Right hindlimb (tissue), 1 donor: Measurements from ENCODE around the gene CDHR2.
"Not testable (repeated sequence)": the region's sequence is repeated elsewhere in the genome, so short reads cannot be mapped to it uniquely, and the experiment has no call there.

Experiments used
- DNase-seq: peaks from one replicate; pipeline ENCODE4 v3.0.0-alpha.2; 2018

Gene CDHR2

DNA sequence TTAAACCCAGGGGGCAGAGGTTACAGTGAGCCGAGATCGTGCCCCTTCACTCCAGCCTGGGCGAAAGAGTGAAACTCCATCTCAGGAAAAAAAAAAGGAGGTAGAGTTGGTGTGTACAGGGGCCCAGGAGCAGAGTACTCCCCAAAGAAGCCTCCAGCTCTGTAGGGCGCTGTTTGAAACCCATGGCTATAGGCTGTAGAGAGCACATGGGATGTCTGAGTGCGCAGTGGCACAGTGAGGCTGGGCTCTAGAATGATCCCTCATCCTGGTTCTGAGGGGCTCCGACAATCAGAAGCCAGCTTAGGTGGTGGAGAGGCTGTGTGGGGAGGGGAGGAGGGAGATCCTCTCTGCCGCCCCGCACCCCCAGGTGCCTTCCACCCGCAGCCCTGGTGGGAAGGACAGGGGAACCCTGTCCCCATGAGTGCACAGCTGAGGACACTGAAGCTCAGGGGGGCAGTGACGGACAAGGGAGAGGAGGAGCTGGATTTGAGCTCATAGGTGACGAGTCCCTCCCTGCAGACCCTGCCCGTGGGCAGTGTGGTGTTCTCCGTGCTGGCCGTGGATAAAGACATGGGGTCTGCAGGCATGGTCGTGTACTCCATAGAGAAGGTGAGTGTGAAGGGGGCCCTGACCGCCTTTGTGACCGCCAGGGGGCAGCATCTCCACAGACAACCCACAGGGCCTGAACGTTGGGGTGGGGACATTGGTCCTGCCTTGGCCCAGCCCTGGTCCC, 24.6 kb downstream of the CDHR2 start:
- peak; percentile 45 for DNase-seq

DNA sequence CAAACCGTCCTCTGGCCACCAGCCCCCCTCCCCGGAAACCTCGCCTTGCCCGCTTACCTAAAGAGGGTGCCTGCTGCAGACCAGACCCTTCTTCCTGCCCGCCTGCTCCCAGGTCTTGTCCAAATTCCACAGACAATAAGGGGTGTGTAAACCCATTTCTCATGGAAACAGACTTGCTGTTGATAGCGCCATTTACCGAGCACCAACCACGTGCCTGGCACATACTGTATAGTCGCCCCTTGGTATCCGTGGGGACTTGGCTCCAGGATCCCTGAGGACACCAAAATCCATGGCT, 25.1 kb downstream of the CDHR2 start:
- DNase-seq = no peak

DNA sequence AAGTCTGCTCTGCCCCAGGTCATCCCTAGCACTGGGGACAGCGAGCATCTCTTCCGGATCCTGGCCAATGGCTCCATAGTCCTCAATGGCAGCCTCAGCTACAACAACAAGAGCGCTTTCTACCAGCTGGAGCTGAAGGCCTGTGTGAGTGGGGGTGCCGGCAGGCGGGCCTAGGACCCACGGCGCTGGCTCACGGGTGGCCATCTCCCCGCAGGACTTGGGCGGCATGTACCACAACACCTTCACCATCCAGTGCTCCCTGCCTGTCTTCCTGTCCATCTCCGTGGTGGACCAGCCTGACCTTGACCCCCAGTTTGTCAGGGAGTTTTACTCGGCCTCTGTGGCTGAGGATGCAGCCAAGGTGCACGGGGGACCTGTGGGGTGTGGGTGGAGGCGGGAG, 25.9 kb downstream of the CDHR2 start:
- no peak for DNase-seq

DNA sequence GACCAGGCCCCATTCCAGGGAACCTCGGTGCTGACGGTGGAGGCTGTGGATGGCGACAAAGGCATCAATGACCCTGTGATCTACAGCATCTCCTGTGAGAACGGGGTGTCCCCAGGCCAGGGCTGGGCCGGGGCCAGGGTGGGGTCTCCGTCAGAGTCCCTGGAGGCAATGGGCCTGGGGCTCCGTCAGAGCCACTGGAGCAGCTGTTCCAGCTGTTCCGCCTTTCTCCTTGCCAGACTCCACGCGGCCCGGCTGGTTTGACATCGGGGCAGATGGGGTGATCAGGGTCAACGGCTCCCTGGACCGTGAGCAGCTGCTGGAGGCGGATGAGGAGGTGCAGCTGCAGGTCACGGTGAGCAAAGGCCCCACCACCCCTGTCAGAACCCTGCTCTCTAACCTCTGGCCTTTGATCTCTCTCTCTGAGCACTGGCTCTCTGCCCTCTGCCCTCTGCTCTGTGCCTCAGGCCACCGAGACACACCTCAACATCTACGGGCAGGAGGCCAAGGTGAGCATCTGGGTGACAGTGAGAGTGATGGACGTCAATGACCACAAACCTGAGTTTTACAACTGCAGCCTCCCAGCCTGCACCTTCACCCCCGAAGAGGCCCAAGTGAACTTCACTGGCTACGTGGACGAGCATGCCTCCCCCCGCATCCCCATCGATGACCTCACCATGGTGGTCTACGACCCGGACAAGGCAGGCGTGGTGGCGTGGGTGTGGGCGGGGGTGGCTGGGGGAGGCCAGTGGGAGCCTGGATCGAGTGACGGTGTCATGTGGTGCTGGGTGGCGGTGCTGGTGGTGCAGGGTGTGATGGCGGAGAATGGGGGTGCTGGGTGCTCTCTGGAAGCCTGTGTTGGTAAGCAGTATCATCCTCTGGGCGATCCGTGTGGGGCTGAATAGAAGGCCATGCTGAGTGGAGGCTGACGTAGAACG, 26.6 kb downstream of the CDHR2 start:
- no peak for DNase-seq

DNA sequence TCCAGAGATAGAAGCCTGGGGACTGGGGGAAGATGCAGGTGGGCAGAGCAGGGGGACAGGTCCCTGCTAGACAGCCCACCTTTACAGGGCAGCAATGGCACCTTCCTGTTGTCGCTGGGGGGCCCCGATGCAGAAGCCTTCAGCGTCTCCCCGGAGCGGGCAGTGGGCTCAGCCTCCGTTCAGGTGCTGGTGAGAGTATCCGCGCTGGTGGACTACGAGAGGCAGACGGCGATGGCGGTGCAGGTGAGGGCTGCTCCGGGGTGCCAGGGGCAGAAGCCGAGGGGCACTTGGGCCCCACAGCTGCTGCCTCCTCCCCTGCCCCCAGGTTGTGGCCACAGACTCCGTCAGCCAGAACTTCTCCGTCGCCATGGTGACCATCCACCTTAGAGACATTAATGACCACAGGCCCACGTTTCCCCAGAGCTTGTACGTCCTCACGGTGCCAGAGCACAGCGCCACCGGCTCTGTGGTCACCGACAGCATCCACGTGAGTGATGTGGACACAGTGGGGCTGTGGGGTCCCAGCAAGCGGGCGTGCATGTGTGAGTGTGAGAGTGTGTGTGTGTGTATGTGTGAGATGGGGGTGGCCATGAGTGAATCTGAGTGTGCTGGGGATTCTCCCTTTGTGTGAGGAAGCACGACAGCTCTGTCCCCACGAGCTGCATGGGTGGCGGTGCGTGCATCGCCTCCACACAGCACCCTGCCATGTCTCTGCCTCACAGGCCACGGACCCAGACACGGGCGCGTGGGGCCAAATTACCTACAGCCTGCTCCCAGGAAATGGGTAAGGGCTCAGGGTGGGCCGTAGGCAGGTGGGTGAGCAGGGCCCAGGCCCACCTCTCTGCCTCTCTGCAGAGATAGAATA, 28.4 kb downstream of the CDHR2 start:
- no peak for DNase-seq

DNA sequence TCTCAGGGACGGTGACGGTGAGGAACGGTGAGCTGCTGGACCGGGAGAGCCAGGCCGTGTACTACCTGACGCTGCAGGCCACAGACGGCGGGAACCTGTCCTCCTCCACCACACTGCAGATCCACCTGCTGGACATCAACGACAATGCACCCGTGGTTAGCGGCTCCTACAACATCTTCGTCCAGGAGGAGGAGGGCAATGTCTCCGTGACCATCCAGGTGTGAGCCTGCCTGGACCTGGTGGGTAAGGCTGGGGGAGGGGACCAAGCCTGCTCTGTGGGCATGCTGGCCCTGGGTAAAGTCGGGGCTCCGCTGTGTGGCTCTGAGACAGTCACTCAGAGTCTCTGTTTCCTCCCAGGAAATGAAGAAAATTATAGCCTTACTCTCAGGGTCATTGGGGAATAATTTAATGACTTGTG, 29.3 kb downstream of the CDHR2 start:
- DNase-seq = no peak

DNA sequence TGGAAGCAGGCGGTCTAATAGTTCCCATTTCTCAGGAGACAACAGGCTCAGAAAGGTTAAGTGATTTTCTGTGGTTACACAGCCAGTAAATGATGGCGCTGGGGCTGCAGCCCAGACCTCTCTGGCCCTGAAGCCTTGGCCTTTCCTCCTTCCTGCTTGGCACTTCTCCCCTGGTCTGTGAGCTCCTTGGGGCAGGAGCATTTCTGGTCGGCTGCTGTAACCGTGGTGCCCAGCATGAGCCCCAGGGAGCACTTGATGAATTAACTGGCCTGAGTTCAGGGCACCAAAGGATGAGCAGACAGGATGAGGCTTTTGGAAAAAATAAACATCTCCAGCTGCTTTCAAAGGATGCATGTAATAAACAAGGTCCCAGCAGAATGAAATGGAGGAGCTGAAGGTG, 30.2 kb downstream of the CDHR2 start:
- no peak for DNase-seq

DNA sequence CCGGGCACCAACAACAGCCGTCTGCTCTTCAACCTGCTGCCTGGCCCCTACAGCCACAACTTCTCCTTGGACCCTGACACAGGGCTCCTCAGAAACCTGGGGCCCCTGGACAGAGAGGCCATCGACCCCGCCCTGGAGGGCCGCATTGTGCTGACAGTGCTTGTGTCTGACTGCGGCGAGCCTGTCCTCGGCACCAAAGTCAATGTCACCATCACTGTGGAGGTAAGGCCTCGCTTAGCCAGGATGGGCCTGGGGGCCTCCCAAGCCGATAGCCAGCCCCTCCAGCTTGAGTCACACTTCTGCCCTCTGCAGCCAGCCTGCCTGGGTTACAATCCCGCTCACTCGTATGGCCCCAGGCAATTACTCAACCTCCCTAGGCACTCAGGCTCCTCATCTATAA, 32.2 kb downstream of the CDHR2 start:
- no peak for DNase-seq

DNA sequence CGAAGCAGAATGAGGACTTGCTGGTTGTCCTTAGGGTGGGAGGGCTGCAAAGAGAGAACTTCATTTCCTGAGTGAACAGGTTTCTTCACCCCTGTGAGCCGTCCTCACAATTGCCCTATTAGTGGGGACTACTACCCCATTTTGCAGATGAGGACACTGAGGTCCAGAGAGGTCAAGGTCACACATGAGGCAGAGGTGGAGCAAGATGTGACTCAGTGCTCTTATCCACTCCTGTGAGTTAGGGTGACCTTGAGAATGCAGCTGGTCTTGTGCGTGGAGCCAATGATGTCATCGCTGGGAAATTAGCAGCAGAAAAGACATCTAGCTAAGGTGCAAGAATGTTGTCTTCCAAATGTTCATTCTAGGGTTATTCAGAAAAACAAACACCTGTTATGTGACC, 33.9 kb downstream of the CDHR2 start:
- DNase-seq = no peak

DNA sequence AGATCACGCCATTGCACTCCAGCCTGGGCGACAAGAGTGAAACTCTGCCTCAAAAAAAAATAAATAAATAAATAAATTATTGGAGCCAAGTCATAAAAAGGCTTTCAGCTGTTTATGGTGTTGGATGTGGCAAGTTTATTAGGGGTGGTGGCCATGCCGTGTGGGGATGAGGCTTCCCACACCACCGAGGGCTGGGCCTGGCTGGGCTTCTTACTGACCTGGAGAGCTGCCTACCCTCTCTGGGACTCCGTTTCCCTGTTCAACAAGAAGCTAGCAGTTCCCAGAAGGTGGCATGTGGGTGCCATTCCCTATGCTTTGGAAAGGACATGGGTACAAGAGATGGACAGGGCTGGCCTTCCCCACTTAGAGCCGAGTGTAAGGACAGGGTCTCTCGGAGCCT, 38.3 kb downstream of the CDHR2 start:
- no peak for DNase-seq

DNA sequence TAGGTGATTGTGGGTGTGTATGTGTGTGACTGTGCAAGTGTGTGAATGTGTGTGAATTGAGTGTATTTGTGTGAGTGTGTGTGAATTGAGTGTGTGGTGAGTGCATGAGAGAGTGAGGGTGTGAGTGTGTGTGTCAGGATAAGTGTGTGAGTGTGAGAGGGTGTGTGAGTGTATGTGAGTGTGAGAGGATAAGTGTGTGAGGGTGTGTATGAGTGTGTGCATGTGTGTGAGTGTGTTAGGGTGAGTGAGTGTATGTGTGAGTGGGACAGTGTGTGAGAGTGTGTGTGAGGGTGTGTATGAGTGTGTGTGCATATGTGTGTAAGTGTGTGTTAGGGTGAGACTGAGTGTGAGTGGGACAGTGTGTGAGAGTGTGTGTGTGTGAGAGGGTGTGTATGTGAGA, 39.2 kb downstream of the CDHR2 start:
- DNase-seq = no peak

DNA sequence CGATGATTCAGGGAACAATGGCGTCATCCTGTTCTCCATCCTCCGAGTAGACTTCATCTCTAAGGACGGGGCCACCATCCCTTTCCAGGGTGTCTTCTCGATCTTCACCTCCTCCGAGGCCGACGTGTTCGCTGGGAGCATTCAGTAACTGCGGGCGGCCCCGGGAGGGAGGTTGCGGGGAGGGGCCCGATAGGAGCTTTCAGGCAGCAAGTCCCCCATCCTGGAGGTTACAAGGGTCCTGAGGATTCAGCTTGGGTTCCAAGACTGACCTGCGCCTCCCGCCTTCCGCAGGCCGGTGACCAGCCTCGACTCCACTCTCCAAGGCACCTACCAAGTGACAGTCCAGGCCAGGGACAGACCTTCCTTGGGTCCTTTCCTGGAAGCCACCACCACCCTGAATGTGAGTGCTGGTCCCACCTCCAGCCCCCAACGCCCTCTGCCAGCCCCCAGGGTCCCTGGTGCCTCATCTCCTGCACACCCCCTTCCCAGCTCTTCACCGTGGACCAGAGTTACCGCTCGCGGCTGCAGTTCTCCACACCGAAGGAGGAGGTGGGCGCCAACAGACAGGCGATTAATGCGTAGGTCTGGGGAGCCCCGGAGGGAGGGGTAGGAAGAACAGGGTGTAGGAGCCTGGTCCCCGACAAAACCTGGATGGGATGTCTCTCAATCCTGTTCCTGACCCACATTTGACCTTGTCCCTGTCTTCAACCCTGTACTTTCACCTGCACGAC, 40.1 kb downstream of the CDHR2 start:
- no peak for DNase-seq

DNA sequence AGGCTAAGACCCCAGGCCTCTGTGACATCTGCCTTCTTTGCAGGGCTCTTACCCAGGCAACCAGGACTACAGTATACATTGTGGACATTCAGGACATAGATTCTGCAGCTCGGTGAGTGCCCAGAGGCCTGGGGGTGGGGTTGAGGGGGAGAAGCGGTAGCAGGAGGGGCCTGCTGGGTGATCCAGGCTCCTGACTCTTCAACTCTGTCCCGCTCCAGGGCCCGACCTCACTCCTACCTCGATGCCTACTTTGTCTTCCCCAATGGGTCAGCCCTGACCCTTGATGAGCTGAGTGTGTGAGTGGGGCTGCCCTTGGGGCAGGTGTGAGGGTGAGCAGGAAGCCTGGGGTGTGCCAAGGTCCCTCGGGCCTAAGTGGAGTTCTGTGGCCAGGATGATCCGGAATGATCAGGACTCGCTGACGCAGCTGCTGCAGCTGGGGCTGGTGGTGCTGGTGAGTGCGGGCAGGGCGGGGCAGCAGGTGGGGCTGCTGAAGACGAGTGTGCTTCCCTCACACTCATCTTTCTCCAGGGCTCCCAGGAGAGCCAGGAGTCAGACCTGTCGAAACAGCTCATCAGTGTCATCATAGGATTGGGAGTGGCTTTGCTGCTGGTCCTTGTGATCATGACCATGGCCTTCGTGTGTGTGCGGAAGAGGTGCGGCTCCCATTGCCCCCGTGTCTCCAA, 41.0 kb downstream of the CDHR2 start:
- DNase-seq = no peak

DNA sequence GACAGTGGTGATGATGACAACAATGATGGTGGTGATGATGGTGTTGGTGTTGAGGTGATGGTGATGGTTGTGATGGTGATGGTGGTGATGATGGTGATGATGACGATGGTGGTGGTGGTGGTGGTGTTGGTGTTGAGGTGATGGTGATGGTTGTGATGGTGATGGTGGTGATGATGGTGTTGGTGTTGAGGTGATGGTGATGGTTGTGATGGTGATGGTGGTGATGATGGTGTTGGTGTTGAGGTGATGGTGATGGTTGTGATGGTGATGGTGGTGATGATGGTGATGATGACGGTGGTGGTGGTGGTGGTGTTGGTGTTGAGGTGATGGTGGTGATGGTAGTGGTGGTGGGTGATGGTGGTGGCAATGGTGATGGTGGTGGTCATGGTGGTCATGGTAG, 42.5 kb downstream of the CDHR2 start:
- not testable (repeated sequence) for DNase-seq

DNA sequence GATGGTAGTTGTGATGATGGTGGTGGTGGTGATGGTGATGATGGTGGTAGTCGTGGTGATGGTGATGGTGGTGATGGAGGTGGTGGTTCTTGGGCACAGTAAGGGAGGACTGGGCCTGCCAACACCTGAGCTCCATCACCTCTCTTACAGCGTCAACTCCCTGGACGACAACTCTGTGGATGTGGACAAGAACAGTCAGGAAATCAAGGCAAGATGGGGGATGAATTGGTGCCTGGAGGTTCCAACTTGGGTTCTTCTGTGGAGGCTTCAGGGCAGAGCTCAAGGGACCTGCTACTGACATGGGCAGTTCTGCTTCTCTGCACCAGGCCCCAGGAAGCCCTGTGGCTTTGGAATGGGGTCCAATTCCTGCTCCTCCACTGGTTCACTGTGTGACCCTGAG, 43.4 kb downstream of the CDHR2 start:
- no peak for DNase-seq

DNA sequence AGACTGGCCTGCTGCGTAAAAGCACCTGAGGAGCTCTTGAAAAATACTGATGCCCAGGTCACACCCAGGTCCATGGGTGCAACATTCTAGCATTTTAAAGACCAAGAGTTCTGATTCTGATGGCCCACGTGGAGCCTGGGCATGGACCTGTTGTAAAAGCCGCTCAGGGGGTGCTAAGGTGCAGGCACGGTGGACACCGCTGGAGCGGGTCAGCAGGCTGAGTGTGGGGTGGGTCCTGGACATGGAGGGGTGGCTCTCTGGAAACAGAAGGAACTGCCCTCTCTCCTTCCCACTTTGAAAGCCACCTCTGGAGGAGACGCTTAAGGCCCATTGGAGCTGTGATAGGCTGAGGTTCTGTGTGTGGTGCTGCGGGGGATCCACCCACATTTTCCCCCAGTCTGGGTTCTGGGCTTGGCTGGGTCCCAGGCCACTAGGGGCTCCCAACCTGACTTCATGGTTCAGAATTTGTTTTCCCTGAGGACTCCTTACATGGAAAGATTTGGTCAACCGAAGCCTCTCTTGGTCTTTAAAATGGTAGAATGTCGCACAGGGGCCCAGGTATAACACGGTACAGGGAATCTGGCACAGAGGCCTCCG, 44.2 kb downstream of the CDHR2 start:
- no peak for DNase-seq

DNA sequence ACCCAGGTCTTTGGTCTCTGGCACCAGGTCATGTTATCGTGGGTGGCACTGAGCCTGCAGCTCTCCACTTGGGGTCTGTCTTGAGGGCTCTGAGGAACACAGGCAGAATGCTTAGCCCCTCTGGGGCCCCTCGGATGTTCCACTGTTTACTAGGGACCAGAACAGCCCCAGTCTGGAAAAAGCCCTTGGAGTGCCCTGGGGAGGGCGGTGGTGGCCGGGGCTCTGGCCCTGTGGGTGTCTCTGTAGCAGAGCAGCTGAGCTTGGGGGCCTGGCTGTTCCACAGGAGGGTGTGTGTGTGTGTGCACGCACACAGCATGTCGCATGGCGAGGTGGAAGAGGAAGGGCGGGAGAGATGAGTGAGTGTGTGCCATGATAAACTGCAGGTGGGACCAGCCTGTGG, 45.4 kb downstream of the CDHR2 start:
- no peak for DNase-seq

DNA sequence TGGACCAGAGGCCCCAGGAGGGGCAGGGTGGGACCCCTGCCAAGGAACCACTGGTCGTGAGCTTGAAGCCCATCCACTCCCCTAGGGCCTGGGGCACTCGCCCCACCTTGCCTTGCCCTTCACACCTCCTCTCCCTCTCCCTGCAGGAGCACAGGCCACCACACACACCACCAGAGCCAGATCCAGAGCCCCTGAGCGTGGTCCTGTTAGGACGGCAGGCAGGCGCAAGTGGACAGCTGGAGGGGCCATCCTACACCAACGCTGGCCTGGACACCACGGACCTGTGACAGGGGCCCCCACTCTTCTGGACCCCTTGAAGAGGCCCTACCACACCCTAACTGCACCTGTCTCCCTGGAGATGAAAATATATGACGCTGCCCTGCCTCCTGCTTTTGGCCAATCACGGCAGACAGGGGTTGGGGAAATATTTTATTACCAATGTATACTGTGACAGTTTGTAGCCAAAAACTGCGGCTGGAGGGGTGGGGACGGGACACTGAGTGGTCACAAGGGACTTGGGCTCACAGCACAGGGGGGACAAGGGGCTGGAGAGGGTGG, 46.3 kb downstream of the CDHR2 start:
- DNase-seq = no peak

DNA sequence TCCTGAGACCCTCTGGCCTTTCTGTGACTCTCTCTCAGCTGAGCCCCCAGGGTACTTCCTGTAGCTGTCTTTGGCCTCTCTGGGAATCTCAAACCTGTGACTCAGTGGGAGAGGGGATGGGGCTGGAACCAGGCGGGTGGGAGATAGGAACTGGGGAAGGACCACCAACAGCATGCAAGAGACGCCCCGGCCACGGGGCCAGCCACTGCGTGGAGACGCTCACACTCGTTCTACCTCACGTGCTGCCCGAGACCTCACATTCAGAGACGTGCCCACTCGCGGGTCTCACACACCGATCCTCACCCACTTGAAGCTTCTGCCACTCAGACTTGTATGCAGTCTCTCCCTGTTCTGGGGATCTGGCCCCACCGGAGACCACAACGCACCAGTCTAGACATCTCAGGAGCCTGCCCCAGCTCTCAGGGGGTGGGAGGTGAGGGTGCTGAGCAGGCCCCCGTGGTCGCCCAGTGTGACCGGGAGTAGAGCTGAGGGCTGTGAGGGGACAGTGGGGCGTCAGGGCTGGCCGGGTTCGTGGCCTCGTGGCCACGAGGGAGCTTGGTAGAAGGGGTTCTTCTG, 47.0 kb downstream of the CDHR2 start:
- DNase-seq = no peak

DNA sequence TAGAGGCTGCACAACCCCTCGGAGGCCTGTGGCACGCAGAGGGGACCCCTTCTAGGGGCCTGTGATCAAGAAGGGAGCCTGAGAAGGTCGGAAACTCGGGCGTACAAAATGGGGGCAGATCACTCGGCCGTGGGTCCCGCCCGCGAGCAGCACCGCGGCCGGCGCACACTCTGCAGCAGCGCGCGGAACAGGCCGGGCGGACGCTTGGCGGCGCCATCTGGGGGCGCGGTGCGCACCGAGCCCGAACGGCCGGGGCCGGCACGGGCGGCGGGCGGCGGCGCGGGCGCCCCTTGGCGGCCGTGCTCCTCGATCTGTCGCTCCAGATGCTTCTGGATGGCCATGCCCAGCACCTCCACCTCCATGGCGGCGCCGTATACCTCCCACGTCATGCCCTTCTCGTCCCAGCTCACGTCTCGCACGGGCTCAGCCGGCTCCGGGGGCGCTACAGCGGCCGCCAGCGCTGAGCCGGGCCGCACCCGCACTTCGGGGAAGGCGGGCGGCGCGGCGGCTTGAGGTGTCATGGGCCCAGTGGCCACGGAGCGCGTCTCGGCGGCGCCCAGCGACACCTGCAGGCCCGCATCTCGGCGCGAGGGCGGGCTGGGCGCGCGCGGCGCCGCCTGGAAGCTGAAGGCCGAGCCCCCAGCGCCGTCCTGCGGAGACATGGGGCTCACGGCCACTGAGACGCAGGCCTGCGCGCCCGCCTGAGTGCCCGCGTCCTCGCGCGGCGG, 47.7 kb downstream of the CDHR2 start:
- DNase-seq = peak; percentile 44
